HG02642 (cell line): ENCODE results near the gene TYW1.
"Not testable (repeated sequence)": the region's sequence is repeated elsewhere in the genome, so short reads cannot be mapped to it uniquely, and the experiment has no call there.

ENCODE experiments used
- ATAC-seq: cut with Tn5 transposase; IDR thresholded peaks from one replicate; pipeline ENCODE4 v1.9.1; 2021; ENCODE audit warnings: mild to moderate bottlenecking; ENCODE audit not compliant: unreplicated experiment, poor library complexity

TYW1 gene

GRCh38 chr7:67111342-67111741 lies 114.7 kb downstream of the TYW1 start:
- ATAC-seq, result not testable (repeated sequence)

GRCh38 chr7:67114483-67115246 lies 118.0 kb downstream of the TYW1 start:
- ATAC-seq, result not testable (repeated sequence)

GRCh38 chr7:67120491-67120890 lies 123.9 kb downstream of the TYW1 start:
- ATAC-seq, result not testable (repeated sequence)

- ATAC-seq, result peak; percentile 4
Measured at GRCh38 chr7:67128257-67128656, 131.6 kb downstream of the TYW1 start.

GRCh38 chr7:67130766-67131165 lies 134.1 kb downstream of the TYW1 start:
- not testable (repeated sequence) for ATAC-seq

GRCh38 chr7:67134912-67135311 lies 138.3 kb downstream of the TYW1 start:
- not testable (repeated sequence) for ATAC-seq

- not testable (repeated sequence) for ATAC-seq
Measured at GRCh38 chr7:67135617-67136486, 139.2 kb downstream of the TYW1 start.

- ATAC-seq, result not testable (repeated sequence)
Measured at GRCh38 chr7:67137489-67137888, 140.9 kb downstream of the TYW1 start.

GRCh38 chr7:67139876-67140275 lies 143.2 kb downstream of the TYW1 start:
- not testable (repeated sequence) for ATAC-seq

- not testable (repeated sequence) for ATAC-seq
Measured at GRCh38 chr7:67141001-67141400, 144.4 kb downstream of the TYW1 start.

- not testable (repeated sequence) for ATAC-seq
Measured at GRCh38 chr7:67143091-67143786, 146.6 kb downstream of the TYW1 start.

GRCh38 chr7:67145581-67146193 lies 149.1 kb downstream of the TYW1 start:
- ATAC-seq, result not testable (repeated sequence)

- not testable (repeated sequence) for ATAC-seq
Measured at GRCh38 chr7:67149131-67149530, 152.5 kb downstream of the TYW1 start.

- not testable (repeated sequence) for ATAC-seq
Measured at GRCh38 chr7:67154374-67154773, 157.7 kb downstream of the TYW1 start.

- not testable (repeated sequence) for ATAC-seq
Measured at GRCh38 chr7:67156064-67156463, 159.4 kb downstream of the TYW1 start.

- ATAC-seq, result not testable (repeated sequence)
Measured at GRCh38 chr7:67163285-67163684, 166.7 kb downstream of the TYW1 start.

- peak; percentile 85 for ATAC-seq
Measured at GRCh38 chr7:67171151-67171550, 174.5 kb downstream of the TYW1 start.

- ATAC-seq, result not testable (repeated sequence)
Measured at GRCh38 chr7:67176730-67177129, 180.1 kb downstream of the TYW1 start.

GRCh38 chr7:67178915-67179688 lies 182.5 kb downstream of the TYW1 start:
- not testable (repeated sequence) for ATAC-seq
